Activated naive CD4-positive, alpha-beta T cell treated with anti-CD3 and anti-CD28 coated beads, Interleukin-2, amount 50 U/mL, for 72 hours (primary cell): ENCODE results near the gene FBXL2. TPM values are rescaled to one million over a fixed set of nuclear protein-coding genes. Genes with fewer than 3 reads are reported as not detected.

Source experiments
- ATAC-seq, 2 donors: fragments of 150-1000 bp; cut with Tn5 transposase; 2 replicates each; pipeline ENCODE4 v1.10.0; 2021; ENCODE audit warnings: mild to moderate bottlenecking in 2 of 2, moderate library complexity in 2 of 2
- DNase-seq, 2 donors: peaks; one replicate each; pipeline ENCODE4 v3.0.0; 2021 to 2022; ENCODE audit warnings: low spot score in 2 of 2
- H3K27ac Mint-ChIP-seq, 2 donors: one replicate each; pipeline ENCODE4 v1.8.0; 2022; ENCODE audit warnings: mild to moderate bottlenecking in 2 of 2, mixed read lengths in 2 of 2
- H3K36me3 Mint-ChIP-seq, 2 donors: one replicate each; pipeline ENCODE4 v1.8.0; 2022; ENCODE audit warnings: mixed read lengths in 2 of 2
- H3K9me3 Mint-ChIP-seq, 2 donors: one replicate each; pipeline ENCODE4 v1.8.0; 2022; ENCODE audit warnings: mixed read lengths in 2 of 2
- total RNA-seq, 2 donors: library from RNA; stranded (reverse); gene quantifications; one replicate each; pipeline ENCODE4 v1.2.3, GENCODE V29; 2022

The FBXL2 gene, protein sequence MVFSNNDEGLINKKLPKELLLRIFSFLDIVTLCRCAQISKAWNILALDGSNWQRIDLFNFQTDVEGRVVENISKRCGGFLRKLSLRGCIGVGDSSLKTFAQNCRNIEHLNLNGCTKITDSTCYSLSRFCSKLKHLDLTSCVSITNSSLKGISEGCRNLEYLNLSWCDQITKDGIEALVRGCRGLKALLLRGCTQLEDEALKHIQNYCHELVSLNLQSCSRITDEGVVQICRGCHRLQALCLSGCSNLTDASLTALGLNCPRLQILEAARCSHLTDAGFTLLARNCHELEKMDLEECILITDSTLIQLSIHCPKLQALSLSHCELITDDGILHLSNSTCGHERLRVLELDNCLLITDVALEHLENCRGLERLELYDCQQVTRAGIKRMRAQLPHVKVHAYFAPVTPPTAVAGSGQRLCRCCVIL
- total RNA-seq, result not detected

DNA sequence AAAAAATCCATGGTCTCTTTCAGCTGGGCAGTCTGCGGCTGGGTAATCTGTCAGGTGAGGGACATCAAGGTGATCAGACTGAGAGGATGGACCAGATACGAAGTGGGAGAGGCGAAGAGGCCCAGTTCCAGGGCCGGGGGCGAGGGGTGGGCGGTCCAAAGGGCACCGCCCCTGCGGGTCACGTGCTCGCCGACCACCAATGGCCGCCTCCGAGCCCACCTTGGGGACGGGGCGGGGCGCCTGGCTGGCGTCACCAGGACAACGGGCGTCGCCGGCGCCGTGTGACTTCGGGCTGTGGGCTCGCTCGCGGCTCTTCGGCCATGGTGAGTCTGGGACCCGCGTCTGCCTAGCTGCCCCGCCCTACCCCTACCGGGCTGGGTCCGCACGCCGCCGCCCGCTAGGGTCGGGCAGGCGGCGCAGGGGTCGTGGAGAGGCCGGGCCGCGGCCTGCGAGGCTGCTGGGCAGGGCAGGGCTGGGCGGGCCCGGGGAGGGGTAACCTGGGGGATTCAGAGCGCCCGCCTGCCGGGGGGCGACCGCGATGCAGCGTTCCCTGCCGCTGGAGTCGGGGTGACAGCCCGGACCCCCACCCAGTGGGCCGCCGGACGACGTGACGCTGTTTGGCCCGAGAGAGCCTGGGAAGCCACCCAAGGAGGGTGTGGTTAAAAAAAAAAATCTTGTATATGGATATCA, at the start of gene FBXL2:
Gene FBXL2 (plus strand): TSS at position 250 of the 690 bp plus-strand sequence. CDS start 71 bp downstream, at position 321.
- H3K36me3 Mint-ChIP-seq, result no peaks in the 10 kb centered on the region
- peak; percentile 31 to 89 for ATAC-seq
- H3K9me3 Mint-ChIP-seq, result no peaks in the 10 kb centered on the region
- H3K27ac Mint-ChIP-seq, result no peak within 1 kb of the TSS
- DNase-seq, result peak in 1 of 2 donors; percentile 53

DNA sequence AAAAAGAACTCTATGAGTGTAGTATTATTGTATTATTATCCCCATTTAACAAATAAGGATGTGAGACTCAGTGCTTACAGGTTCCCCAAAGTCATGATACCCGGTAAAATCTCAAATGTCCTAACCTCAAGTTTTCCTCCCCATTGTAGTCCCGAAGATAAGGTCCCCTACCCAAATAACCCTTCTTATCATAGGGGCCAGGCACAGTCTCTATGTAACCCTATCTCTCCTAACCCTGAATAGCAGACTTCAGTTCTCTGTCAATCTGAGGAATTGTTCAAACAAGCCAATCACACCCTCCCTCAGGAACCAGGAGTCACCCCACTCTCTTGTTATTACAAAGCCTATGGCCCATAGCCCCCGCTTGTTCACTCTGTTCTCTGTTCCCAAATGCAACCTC, 48.2 kb upstream of the FBXL2 start:
- no peaks in the 10 kb centered on the region for H3K36me3 Mint-ChIP-seq
- DNase-seq (no peak), ATAC-seq (no peak)
- H3K27ac Mint-ChIP-seq, result no peak overlapping the region
- peaks cover 0 to 3% of the 10 kb centered on the region in 2 donors for H3K9me3 Mint-ChIP-seq

DNA sequence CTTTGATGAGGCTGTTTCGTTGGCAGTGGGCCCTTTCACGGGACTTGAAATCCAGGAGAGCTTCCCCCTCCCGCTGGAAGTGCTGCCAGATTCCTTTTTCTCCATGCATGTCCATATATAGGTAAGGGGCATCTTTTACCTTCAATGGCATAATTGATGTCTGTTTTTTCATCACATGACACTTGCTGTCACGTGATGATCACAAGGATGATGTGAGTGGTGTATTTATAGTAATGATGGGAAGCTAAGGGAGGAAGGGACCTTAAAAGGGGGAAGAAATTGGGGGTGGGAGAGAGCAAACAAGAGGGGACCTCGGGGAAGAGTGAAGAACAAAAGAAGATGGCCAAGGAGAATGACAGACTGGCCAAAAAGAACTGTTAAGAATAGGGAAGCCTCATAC, 47.3 kb upstream of the FBXL2 start:
- no peaks in the 10 kb centered on the region for H3K36me3 Mint-ChIP-seq
- ATAC-seq, result no peak
- no peak for DNase-seq
- H3K9me3 Mint-ChIP-seq, result peaks cover 0 to 4% of the 10 kb centered on the region in 2 donors
- peak overlapping the region in 1 of 2 donors; percentile 11 for H3K27ac Mint-ChIP-seq

DNA sequence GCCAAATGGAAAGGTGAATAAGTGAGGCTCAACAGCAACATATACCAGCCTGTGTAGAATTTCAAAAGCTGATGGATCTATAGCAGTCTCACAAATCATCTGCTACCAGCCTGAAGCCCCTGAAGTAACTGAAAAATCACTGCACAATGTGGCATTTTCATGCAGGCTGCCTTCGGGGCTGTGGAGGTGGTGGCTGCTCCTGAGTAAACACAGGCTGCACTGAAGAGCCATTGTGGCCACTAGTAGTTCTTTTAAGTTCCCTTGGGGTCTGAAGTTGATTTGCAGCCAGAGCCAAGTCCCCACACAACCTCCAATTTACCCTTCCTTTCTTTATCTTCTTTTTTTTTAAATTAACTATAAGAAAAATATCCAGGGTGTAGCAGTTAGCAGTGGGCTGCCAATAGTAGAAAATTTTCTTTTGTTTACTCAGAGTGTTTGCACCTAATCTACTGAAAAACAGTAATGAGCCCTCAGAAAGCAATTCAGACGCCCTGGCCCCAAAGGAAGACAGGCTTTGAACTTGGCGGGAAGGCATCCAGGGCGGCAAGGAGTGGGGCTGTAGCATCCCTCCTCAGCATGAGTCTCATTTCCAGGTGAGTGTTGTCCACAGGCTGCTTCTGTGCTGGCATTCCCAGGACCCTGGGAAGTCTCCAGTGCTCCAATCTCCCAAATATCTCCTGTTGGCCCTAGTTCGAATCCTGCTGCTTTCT, 45.3 kb upstream of the FBXL2 start:
- ATAC-seq, result no peak
- H3K9me3 Mint-ChIP-seq, result peaks cover 0 to 4% of the 10 kb centered on the region in 2 donors
- no peak overlapping the region for H3K27ac Mint-ChIP-seq
- DNase-seq, result no peak
- H3K36me3 Mint-ChIP-seq, result no peaks in the 10 kb centered on the region

DNA sequence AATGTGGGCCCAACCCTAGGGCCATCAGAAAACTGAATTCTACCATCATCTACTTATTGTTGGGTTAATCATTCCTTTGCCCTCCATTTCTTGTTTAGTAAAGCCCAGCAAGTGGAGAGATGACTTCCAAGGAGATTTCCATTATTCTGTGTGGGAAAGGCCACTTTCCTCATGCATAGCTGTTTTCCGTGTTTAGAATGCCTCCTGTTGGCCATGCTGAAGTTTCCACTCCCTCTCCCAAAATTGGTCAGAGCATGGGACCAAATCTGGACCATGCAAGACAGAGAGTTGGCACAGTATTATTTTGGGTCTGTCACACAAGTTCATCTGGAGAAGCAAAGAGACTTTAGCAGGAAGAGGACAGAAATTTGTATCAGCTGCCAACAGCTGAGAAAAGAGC, 43.4 kb upstream of the FBXL2 start:
- ATAC-seq, result no peak
- H3K27ac Mint-ChIP-seq, result no peak overlapping the region
- DNase-seq, result no peak
- H3K36me3 Mint-ChIP-seq, result no peaks in the 10 kb centered on the region
- H3K9me3 Mint-ChIP-seq, result peaks cover 0 to 4% of the 10 kb centered on the region in 2 donors

DNA sequence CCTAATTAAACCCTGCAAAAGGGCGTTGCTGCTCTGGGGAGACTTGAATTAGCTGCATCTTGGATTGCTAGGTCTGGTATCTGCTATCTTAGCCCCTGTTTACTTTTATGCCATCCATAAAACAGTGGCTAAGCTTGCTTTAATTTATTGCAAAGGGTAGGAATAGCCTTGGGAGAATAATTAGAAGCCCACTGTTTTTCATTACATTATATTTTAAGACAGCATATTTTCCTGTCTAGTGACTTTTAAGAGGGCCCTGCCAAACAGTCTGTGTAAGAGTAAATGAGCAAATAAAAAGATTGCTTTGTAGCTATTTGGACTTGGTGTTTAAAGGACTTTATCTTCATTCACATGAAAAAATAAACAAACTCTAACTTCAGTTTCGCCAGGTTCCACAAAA, 41.2 kb upstream of the FBXL2 start:
- DNase-seq, result no peak
- no peaks in the 10 kb centered on the region for H3K36me3 Mint-ChIP-seq
- no peak for ATAC-seq
- no peak overlapping the region for H3K27ac Mint-ChIP-seq
- H3K9me3 Mint-ChIP-seq, result peaks cover 0 to 4% of the 10 kb centered on the region in 2 donors

DNA sequence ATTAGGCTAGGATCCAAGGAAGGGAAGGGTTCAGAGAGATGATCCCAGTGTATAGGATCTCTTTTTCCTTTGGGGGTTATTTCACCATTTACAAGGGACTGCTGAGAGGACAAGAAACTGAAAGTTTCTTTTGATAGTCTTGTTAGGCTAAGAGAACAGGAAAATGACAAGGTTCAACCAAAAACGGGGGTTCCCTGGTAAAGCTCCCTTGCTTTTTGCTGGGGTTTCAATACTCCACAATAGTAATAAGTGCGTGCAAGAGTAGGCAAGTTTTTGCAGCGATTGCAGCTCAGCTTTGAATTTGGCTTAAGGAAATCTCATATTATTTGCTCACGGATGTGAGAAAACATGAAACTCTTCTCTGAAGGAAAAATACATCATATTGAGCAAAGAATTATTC, 39.8 kb upstream of the FBXL2 start:
- H3K27ac Mint-ChIP-seq, result no peak overlapping the region
- no peaks in the 10 kb centered on the region for H3K36me3 Mint-ChIP-seq

DNA sequence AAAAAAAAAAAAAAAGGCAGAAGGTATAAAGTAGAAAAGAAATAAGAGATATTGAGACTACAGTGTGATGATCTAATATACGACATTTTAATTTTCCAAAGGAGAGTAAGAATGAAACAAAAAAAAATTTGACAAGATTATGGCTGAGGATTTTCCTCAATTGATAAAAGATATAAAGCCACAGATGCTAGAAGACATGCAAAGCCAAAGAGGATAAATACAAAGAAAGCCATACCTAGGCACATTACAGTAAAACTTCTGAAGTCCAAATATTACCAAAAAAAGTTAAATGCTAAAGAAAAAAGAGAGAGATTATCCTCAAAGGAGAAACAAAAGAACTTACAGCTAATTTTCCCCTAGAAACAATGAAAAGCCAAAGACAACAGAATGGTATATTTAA, 38.3 kb upstream of the FBXL2 start:
- Mint-ChIP-seq H3K9me3 (peaks cover 0 to 2% of the 10 kb centered on the region in 2 donors), H3K27ac (no peak overlapping the region), H3K36me3 (no peaks in the 10 kb centered on the region)
- no peak for DNase-seq
- ATAC-seq, result no peak

More for the DNA sequence above, 39.8 kb upstream of the FBXL2 start:
- no peak for DNase-seq
- peaks cover 0 to 4% of the 10 kb centered on the region in 2 donors for H3K9me3 Mint-ChIP-seq
- no peak for ATAC-seq

DNA sequence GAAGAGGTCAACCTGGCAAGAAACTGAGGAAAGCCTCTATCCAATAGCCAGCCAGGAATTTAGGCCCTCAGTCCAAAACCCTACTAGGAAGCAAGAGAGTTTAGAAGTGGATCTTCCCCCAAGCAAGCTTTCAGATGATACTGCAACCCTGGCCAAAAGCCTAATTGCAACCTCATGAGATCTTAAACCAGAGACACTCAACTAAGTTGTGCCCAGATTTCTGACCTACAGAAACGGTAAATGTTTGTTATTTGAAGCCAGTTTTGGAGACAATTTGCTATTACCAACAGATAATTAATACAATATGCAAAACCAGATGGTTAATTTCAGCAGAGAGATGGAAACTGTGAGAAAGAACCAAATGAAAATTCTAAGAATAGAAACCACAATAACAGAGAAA, 37.0 kb upstream of the FBXL2 start:
- DNase-seq (no peak), ATAC-seq (no peak)
- Mint-ChIP-seq H3K27ac (no peak overlapping the region), H3K9me3 (no peaks in the 10 kb centered on the region), H3K36me3 (no peaks in the 10 kb centered on the region)

DNA sequence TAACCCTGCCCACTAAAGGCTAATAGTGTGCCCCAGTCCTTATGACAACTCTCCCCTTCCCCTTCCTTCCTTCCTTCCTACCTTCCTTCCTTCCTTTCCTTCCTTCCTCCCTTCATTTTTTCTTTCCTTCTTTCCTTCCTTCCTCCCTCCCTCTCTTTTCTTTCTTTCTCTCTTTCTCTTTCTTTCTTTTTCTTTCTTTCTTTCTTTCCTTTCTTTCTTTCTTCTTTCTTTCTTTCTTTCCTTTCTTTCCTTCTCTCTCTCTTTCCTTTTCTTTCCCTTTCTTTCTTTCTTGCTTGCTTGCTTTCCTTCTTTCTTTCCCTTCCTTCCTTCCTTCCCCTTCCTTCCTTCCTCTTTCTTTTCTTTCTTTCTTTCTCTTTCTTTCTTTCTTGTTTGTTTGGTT, 30.5 kb upstream of the FBXL2 start:
- Mint-ChIP-seq H3K36me3 (no peaks in the 10 kb centered on the region), H3K9me3 (no peaks in the 10 kb centered on the region), H3K27ac (no peak overlapping the region)
- no peak for DNase-seq
- ATAC-seq, result no peak

DNA sequence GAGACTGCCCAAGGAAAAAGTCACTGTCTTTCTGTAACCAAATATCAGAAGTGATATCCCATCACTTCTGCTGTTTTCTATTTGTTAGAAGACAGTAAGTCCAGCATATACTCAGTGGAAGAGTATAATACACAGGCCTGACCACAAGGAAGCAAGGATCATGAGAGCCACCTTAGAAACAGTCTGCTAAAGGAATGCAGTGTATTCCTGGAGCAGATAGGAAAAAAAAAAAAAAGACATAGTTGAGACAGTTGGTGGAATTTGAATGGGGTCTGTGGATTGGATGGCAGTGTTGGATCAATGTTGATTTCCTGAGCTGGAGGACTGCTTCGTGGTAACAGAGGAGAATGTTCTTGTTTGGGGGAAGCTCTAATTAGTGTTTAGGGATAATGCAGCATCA, 26.5 kb upstream of the FBXL2 start:
- no peak for ATAC-seq
- H3K36me3 Mint-ChIP-seq, result no peaks in the 10 kb centered on the region
- no peak overlapping the region for H3K27ac Mint-ChIP-seq
- no peak for DNase-seq
- no peaks in the 10 kb centered on the region for H3K9me3 Mint-ChIP-seq

DNA sequence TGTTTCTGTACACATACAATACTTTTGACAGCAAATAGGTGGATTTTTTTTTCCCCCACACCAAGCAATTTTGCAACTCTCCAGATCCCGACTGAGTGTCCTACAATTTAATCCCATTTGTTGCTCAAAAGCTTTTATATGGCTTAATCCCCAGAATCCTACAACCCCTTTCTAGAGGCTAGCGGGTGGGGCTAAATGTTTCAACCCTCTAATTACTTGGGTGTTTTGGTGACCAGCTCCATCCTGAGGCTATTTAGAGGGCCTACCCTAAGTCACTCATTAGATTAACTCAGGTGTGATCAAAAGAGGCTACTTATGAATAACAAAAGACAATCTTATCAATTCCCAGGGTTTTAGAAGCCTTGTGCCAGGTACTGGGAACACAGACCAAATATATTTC, 21.0 kb upstream of the FBXL2 start:
- DNase-seq, result no peak
- Mint-ChIP-seq H3K27ac (no peak overlapping the region), H3K36me3 (no peaks in the 10 kb centered on the region), H3K9me3 (no peaks in the 10 kb centered on the region)
- no peak for ATAC-seq

DNA sequence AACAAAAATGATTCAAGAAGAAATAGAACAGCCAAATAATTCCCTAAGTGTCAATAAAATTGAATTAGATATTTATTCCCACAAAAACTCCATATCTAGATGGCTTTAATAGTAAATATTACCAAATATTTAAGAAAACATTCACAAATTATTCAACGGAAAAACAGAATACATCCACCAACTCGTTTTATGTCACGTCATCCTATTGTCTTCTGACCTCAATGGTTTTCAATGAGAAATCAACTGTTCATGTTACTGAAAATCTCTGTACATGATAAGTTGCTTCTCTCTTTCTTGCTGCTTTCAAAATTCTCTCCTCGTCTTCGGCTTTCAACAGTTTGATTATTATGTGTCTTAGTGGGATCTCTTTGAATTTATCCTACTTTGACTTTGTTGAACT, 17.1 kb upstream of the FBXL2 start:
- Mint-ChIP-seq H3K27ac (no peak overlapping the region), H3K36me3 (no peaks in the 10 kb centered on the region), H3K9me3 (peaks cover 0 to 3% of the 10 kb centered on the region in 2 donors)
- no peak for DNase-seq
- ATAC-seq, result no peak

DNA sequence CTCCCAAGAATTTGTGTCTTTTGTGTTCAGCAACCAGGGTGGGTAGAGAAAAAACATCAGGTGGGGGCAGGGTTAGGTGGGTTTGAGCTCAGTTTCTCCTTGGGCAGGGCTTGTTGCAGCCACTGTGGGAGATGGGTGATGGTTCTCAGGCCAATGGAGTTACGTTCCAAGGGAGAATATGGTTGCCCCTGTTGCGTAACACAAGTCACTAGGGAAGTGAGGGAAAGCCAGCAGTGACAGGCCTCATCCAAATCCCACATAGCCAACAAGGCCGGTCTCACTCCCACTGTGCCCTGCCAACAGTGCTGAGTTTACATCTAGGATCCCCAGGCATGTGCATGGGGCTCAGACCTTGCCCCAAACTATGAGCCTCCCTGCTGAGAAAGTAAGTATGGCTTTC, 7.9 kb upstream of the FBXL2 start:
- ATAC-seq (no peak), DNase-seq (no peak)
- Mint-ChIP-seq H3K9me3 (peaks cover 0 to 3% of the 10 kb centered on the region in 2 donors), H3K36me3 (peaks cover 0 to 9% of the 10 kb centered on the region in 2 donors), H3K27ac (no peak overlapping the region)

DNA sequence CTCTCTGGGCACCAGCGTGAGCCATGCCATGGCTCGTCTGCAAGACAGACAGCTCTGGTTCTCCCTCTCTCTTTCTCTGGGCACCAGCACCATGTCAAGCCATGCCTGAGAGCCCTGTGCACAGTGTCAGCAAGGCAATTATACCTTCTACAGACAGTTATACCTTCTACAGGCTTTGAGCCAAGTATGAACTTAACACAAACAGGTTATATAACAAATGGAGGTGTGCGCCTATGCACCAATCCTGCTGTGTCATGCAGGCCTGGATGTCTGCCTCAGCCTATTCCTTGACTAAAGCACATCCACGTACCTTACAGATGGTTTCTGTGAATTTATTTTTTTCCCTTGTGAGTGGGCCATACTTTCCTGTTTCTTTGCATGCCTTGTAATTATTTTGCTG, 5.9 kb upstream of the FBXL2 start:
- H3K9me3 Mint-ChIP-seq, result peaks cover 0 to 3% of the 10 kb centered on the region in 2 donors
- no peak for DNase-seq
- ATAC-seq, result no peak
- H3K36me3 Mint-ChIP-seq, result peaks cover 0 to 9% of the 10 kb centered on the region in 2 donors
- H3K27ac Mint-ChIP-seq, result no peak overlapping the region

DNA sequence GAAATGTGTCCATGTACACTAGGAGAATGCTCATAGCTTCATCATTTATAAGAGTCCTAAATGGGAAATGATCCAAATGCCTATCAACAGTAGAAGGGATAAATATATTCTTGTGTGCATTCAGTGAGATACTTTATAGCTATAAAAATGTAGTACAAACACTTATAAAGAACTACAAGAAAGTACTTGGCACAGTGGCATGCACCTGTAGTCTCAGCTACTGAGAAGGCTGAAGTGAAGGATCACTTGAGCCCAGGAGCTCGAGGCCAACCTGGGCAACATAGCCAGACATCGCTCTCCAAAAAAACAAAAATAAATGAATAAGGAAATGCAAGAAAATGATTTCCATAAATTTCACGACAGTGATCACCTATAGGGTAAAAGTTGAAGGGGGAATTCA, 3.6 kb upstream of the FBXL2 start:
- ATAC-seq (no peak), DNase-seq (no peak)
- peaks cover 0 to 3% of the 10 kb centered on the region in 2 donors for H3K9me3 Mint-ChIP-seq
- peaks cover 0 to 8% of the 10 kb centered on the region in 2 donors for H3K36me3 Mint-ChIP-seq
- H3K27ac Mint-ChIP-seq, result no peak overlapping the region

DNA sequence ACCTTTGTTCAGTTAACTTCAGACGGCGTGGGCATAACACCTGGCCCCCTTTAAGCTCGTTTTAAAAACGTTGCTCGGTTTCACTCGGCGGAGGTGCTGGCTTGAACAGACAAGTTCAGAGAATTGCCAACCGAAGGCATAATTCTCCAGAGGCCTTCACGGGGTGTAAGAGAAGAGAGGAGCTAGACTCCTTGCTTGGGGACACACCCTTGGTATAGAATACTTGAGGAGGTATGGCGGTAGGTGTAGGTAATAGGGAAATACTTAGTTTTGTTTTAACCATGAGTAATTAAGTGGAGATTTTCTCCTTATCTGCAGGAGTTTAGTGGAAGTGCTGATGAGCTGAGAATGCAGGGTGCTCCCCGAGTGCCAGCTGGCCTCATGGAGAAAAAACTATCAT, 921 bp downstream of the FBXL2 start:
- no peak for ATAC-seq
- no peak overlapping the region for H3K27ac Mint-ChIP-seq

More for the DNA sequence above, 921 bp downstream of the FBXL2 start:
- Mint-ChIP-seq H3K9me3 (no peaks in the 10 kb centered on the region), H3K36me3 (peaks cover 0 to 7% of the 10 kb centered on the region in 2 donors)
- no peak for DNase-seq
